Astrocyte (in vitro differentiated cells and primary cell): ENCODE measurements around the gene FOXA1. TPM values are rescaled to one million over a fixed set of nuclear protein-coding genes. Genes with fewer than 3 reads are reported as not detected.

Experiments
- DNase-seq: peaks from one replicate; pipeline ENCODE4 v3.0.0-alpha.2; 2010; ENCODE audit warnings: low read depth
- FAIRE-seq: peaks from 2 replicates; lab custom pipeline; 2011; peaks lifted over from hg19 to GRCh38; lab: Jason Lieb, UNC
- H2AFZ ChIP-seq: 2 replicates; pipeline ENCODE4 v1.6.0; 2012; ENCODE audit warnings: low read depth, low read length, inconsistent platforms
- H3K27ac ChIP-seq: 2 replicates; pipeline ENCODE4 v1.5.1; 2011; ENCODE audit warnings: low read depth, low read length, inconsistent platforms
- H3K27me3 ChIP-seq: 2 replicates; pipeline ENCODE4 v1.6.0; 2011; ENCODE audit warnings: low read length, inconsistent platforms; ENCODE audit not compliant: insufficient read depth
- H3K36me3 ChIP-seq: 2 replicates; pipeline ENCODE4 v1.5.1; 2011; ENCODE audit warnings: low read length, inconsistent platforms; ENCODE audit not compliant: insufficient read depth
- H3K4me1 ChIP-seq: 2 replicates; pipeline ENCODE4 v1.5.1; 2011; ENCODE audit warnings: low read length, inconsistent platforms; ENCODE audit not compliant: insufficient read depth
- H3K4me2 ChIP-seq: 2 replicates; pipeline ENCODE4 v1.6.0; 2012; ENCODE audit warnings: low read length, inconsistent platforms
- H3K4me3 ChIP-seq: 2 replicates; pipeline ENCODE4 v1.5.1; 2011; ENCODE audit warnings: low read depth, mild to moderate bottlenecking, low read length, inconsistent platforms; ENCODE audit not compliant: insufficient read depth
- H3K79me2 ChIP-seq: 2 replicates; pipeline ENCODE4 v1.6.0; 2012; ENCODE audit warnings: mild to moderate bottlenecking, low read length, inconsistent platforms; ENCODE audit not compliant: insufficient read depth
- H3K9ac ChIP-seq: 2 replicates; pipeline ENCODE4 v1.6.0; 2012; ENCODE audit warnings: mild to moderate bottlenecking, low read length, inconsistent platforms
- H3K9me3 ChIP-seq: 2 replicates; pipeline ENCODE4 v1.5.1; 2012; ENCODE audit warnings: low read depth, mild to moderate bottlenecking, low read length, inconsistent platforms; ENCODE audit not compliant: insufficient read depth
- H4K20me1 ChIP-seq: 2 replicates; pipeline ENCODE4 v1.6.0; 2012; ENCODE audit warnings: low read length, inconsistent platforms; ENCODE audit not compliant: insufficient read depth
- H3K27ac Mint-ChIP-seq: one replicate; pipeline ENCODE4 v1.8.0; 2021; ENCODE audit warnings: mild to moderate bottlenecking, mixed read lengths; ENCODE audit not compliant: unreplicated experiment
- H3K27me3 Mint-ChIP-seq: one replicate; pipeline ENCODE4 v1.8.0; 2021; ENCODE audit warnings: low read depth, mixed read lengths; ENCODE audit not compliant: unreplicated experiment
- H3K36me3 Mint-ChIP-seq: one replicate; pipeline ENCODE4 v1.8.0; 2021; ENCODE audit warnings: low read depth, mixed read lengths; ENCODE audit not compliant: unreplicated experiment
- H3K4me1 Mint-ChIP-seq: one replicate; pipeline ENCODE4 v1.8.0; 2021; ENCODE audit warnings: low read depth, mixed read lengths; ENCODE audit not compliant: unreplicated experiment
- H3K4me3 Mint-ChIP-seq: one replicate; pipeline ENCODE4 v1.8.0; 2021; ENCODE audit warnings: mild to moderate bottlenecking, moderate library complexity, mixed read lengths; ENCODE audit not compliant: unreplicated experiment
- H3K9me3 Mint-ChIP-seq: one replicate; pipeline ENCODE4 v1.8.0; 2021; ENCODE audit warnings: mild to moderate bottlenecking, mixed read lengths; ENCODE audit not compliant: unreplicated experiment
- CTCF ChIP-seq: IDR thresholded peaks from 2 replicates; pipeline ENCODE4 v1.5.1; 2011; ENCODE audit warnings: low read depth, mild to moderate bottlenecking, inconsistent platforms, low read length, moderate library complexity; ENCODE audit not compliant: insufficient read depth
- EZH2 ChIP-seq: IDR thresholded peaks from 2 replicates; pipeline ENCODE4 v1.6.1; 2012; ENCODE audit warnings: mild to moderate bottlenecking, low read length, inconsistent platforms; ENCODE audit not compliant: insufficient read depth
- total RNA-seq: library from RNA; stranded (reverse); gene quantifications from 2 replicates; pipeline ENCODE4 v1.2.1, GENCODE V29; 2021

Gene FOXA1
- total RNA-seq, 1 donor from 2014 or later, result 0.11 TPM

- Histone ChIP-seq H3K79me2 (no peaks in the 10 kb centered on the region), H3K27ac (no peak overlapping the region), H3K4me2 (no peak overlapping the region), H3K9ac (no peak overlapping the region), H3K4me3 (no peak overlapping the region), H3K4me1 (no peaks in the 10 kb centered on the region), H3K9me3 (no peaks in the 10 kb centered on the region), H4K20me1 (no peaks in the 10 kb centered on the region), H3K27me3 (no peaks in the 10 kb centered on the region), H2AFZ (no peak overlapping the region), H3K36me3 (no peaks in the 10 kb centered on the region)
- Mint-ChIP-seq H3K27ac (no peak overlapping the region), H3K4me1 (no peaks in the 10 kb centered on the region), H3K4me3 (no peak overlapping the region), H3K36me3 (no peaks in the 10 kb centered on the region), H3K9me3 (no peaks in the 10 kb centered on the region), H3K27me3 (no peaks in the 10 kb centered on the region)
- DNase-seq, result no peak
- TF ChIP-seq CTCF (no peak), EZH2 (no peak)
- FAIRE-seq, result no peak
These were observed 46.1 kb upstream of the FOXA1 start for GRCh38 chr14:37641117-37641516.

- no peaks in the 10 kb centered on the region for H3K79me2 ChIP-seq
- Mint-ChIP-seq H3K27me3 (peaks cover 3% of the 10 kb centered on the region), H3K9me3 (no peaks in the 10 kb centered on the region), H3K4me1 (no peaks in the 10 kb centered on the region), H3K4me3 (no peak overlapping the region), H3K36me3 (no peaks in the 10 kb centered on the region), H3K27ac (no peak overlapping the region)
- FAIRE-seq (no peak), DNase-seq (no peak)
- H3K27me3 ChIP-seq, result no peaks in the 10 kb centered on the region
- H3K9me3 ChIP-seq, result no peaks in the 10 kb centered on the region
- no peaks in the 10 kb centered on the region for H3K4me1 ChIP-seq
- no peak overlapping the region for H2AFZ ChIP-seq
- H3K4me2 ChIP-seq, result no peak overlapping the region
- no peaks in the 10 kb centered on the region for H4K20me1 ChIP-seq
- no peak overlapping the region for H3K4me3 ChIP-seq
- H3K36me3 ChIP-seq, result no peaks in the 10 kb centered on the region
- H3K9ac ChIP-seq, result no peak overlapping the region
- H3K27ac ChIP-seq, result no peak overlapping the region
- no peak for TF ChIP-seq EZH2
- TF ChIP-seq CTCF, result no peak
These were observed 43.5 kb upstream of the FOXA1 start for GRCh38 chr14:37638599-37638998.

- Mint-ChIP-seq H3K4me3 (no peak overlapping the region), H3K27ac (no peak overlapping the region), H3K9me3 (no peaks in the 10 kb centered on the region), H3K36me3 (no peaks in the 10 kb centered on the region), H3K4me1 (no peaks in the 10 kb centered on the region), H3K27me3 (peaks cover 3% of the 10 kb centered on the region)
- H4K20me1 ChIP-seq, result no peaks in the 10 kb centered on the region
- no peak overlapping the region for H3K9ac ChIP-seq
- H3K4me1 ChIP-seq, result no peaks in the 10 kb centered on the region
- no peak overlapping the region for H3K4me3 ChIP-seq
- no peak overlapping the region for H3K27ac ChIP-seq
- no peaks in the 10 kb centered on the region for H3K27me3 ChIP-seq
- DNase-seq, result no peak
- H3K79me2 ChIP-seq, result no peaks in the 10 kb centered on the region
- no peaks in the 10 kb centered on the region for H3K9me3 ChIP-seq
- H2AFZ ChIP-seq, result no peak overlapping the region
- TF ChIP-seq CTCF (no peak), EZH2 (no peak)
- no peak overlapping the region for H3K4me2 ChIP-seq
- no peak for FAIRE-seq
- no peaks in the 10 kb centered on the region for H3K36me3 ChIP-seq
These were observed 42.3 kb upstream of the FOXA1 start for GRCh38 chr14:37637341-37637740.
